ENCODE results near the gene APEX2. TPM values are rescaled to one million over a fixed set of nuclear protein-coding genes. Genes with fewer than 3 reads are reported as not detected.

Gene APEX2
- total RNA-seq, 3 donors from 2014 or later (not counting 1 experiment from before 2014, with no cell fraction given) = 11.5 to 13.3 (median 12.4) TPM

DNA sequence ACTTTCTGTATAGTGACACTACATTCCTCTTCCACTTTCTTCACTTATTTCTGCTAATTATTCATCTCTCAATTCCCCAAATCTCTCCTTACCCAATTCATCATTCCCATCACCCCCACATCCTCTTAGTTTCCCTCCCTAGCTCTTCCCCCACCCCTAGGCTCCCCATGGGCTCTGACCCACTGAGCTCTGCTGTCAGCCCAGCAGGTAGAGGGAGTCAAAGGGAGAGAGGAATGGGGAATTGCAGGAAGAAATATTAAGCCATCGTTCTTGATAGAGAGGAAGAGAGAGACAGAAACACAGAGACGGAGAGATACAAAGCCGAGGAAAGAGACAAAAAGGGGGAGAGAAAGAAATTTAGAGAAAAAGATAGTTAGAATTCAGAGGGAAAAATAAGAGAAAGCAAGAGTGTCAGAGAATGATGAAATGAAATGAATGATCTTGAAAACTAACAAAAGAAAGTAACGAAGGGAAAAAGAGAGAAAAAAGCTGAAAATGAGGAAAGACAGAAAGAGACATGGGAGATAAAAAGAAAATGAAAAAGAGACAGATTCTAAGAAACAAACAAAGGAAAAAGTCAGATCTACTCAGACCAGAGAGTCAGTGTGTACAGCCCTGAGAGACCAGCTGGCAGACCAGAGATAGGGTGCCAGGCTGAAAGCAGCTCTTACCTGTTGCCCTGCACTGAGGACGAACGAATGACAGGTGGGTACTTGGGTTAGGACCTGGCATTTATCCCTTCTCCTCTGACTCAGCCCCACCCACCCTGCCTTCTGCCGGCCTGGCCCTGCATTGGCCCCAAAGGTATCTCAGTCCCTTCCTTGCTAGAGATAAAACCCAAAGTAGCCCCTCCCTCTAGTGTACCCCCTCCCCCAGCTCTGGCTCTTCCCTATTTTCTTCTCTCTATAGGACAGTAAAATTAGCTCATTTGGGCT is 30.4 kb downstream of the APEX2 start, which contains the start of gene ALAS2:
TSS of gene ALAS2 (minus strand) at position 707 of the 935 bp plus-strand sequence. CDS start 4,977 bp downstream, outside the sequence.
- no peaks in the 10 kb centered on the region for H3K4me1 ChIP-seq (ENCODE audit: control insufficient read depth, insufficient read depth, low read length)
- no peak for ATAC-seq
- H3K9me3 ChIP-seq (ENCODE audit: control insufficient read depth, insufficient read depth, low read length) = no peaks in the 10 kb centered on the region

DNA sequence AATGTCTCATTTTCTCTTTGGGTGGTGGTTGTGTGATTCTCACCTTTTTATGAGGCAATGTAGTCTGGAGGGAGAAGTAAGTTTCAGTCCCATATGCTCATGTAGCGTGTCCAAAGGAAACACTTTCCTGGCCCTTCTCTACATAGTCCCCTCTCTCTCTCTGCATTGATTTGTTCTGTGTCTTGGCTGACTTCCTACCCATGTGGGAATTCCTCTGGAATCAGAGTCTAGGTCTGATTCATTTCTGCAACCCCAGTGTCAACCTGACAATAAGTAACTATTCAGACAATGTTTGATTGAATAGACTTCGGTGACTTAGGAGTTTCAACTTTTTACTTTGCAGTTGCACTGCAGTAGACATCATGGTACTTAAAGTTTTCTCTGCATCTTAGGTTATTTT is 33.3 kb downstream of the APEX2 start:
- 100% methylated on average over 1 of the region's 2 CpGs for WGBS (ENCODE audit: insufficient coverage)
- Mint-ChIP-seq H3K27ac (no peak overlapping the region), H3K27me3 (ENCODE audit: low read depth in 2 of 2) (peaks cover 0 to 3% of the 10 kb centered on the region in 2 donors), H3K36me3 (no peaks in the 10 kb centered on the region), H3K4me3 (no peak overlapping the region), H3K4me1 (no peaks in the 10 kb centered on the region), H3K9me3 (no peaks in the 10 kb centered on the region)
- no peak overlapping the region for H3K27ac ChIP-seq (ENCODE audit: low read length)
- intact Hi-C loops (cut with micrococcal nuclease) = no loop called here
- no peaks in the 10 kb centered on the region for H3K36me3 ChIP-seq (ENCODE audit: control insufficient read depth, insufficient read depth, low read length)
- H3K4me1 ChIP-seq (ENCODE audit: control insufficient read depth, insufficient read depth, low read length) = no peaks in the 10 kb centered on the region
- DNase-seq = no peak
- ATAC-seq = no peak
- H3K4me3 ChIP-seq (ENCODE audit: low read length) = no peak overlapping the region
- TF ChIP-seq, protein P1, sequence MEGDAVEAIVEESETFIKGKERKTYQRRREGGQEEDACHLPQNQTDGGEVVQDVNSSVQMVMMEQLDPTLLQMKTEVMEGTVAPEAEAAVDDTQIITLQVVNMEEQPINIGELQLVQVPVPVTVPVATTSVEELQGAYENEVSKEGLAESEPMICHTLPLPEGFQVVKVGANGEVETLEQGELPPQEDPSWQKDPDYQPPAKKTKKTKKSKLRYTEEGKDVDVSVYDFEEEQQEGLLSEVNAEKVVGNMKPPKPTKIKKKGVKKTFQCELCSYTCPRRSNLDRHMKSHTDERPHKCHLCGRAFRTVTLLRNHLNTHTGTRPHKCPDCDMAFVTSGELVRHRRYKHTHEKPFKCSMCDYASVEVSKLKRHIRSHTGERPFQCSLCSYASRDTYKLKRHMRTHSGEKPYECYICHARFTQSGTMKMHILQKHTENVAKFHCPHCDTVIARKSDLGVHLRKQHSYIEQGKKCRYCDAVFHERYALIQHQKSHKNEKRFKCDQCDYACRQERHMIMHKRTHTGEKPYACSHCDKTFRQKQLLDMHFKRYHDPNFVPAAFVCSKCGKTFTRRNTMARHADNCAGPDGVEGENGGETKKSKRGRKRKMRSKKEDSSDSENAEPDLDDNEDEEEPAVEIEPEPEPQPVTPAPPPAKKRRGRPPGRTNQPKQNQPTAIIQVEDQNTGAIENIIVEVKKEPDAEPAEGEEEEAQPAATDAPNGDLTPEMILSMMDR (IDR thresholded peaks at IDR 0.05) = no peak
- no peaks in the 10 kb centered on the region for H3K9me3 ChIP-seq (ENCODE audit: control insufficient read depth, insufficient read depth, low read length)
- no peaks in the 10 kb centered on the region for H3K27me3 ChIP-seq (ENCODE audit: control insufficient read depth, insufficient read depth, low read length)

More for the DNA sequence above, 30.4 kb downstream of the APEX2 start, which contains the start of gene ALAS2:
- no peak within 1 kb of the TSS for H3K4me3 ChIP-seq (ENCODE audit: low read length)
- no peaks in the 10 kb centered on the region for H3K4me1 Mint-ChIP-seq
- TF ChIP-seq, protein P1 (IDR thresholded peaks at IDR 0.05) = no peak
- H3K36me3 ChIP-seq (ENCODE audit: control insufficient read depth, insufficient read depth, low read length) = no peaks in the 10 kb centered on the region
- peaks cover 3 to 10% of the 10 kb centered on the region in 2 donors for H3K27me3 Mint-ChIP-seq (ENCODE audit: low read depth in 2 of 2)
- H3K36me3 Mint-ChIP-seq = no peaks in the 10 kb centered on the region
- H3K27ac Mint-ChIP-seq = no peak within 1 kb of the TSS
- no peak within 1 kb of the TSS for H3K4me3 Mint-ChIP-seq
- H3K27me3 ChIP-seq (ENCODE audit: control insufficient read depth, insufficient read depth, low read length) = no peaks in the 10 kb centered on the region
- 96% methylated on average over 7 of the region's 7 CpGs for WGBS (ENCODE audit: insufficient coverage)
- DNase-seq = no peak
- H3K9me3 Mint-ChIP-seq = no peaks in the 10 kb centered on the region
- intact Hi-C loops (cut with micrococcal nuclease) = no loop called here
- no peak within 1 kb of the TSS for H3K27ac ChIP-seq (ENCODE audit: low read length)

DNA sequence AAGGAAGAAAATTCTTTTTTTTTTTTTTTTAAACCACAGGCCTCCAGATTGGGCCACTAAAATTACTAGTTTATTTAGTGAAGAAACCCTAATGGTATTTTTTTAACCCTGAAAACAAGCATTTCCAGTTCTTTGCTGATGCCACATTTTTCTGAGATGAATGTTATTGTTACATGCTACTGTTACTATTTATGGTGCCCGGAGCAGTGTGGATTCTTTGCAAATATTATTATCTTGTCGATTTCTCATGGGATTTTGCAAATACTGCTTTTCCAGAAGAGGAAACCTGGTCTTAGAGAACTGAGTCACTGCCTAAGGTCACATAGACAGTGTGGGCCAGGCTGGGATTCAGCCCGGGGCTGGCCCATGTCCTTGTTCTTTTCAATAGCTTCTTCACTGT is 39.3 kb downstream of the APEX2 start:
- no peak overlapping the region for H3K4me3 ChIP-seq (ENCODE audit: low read length)
- WGBS (ENCODE audit: insufficient coverage) = 85% methylated on average over 2 of the region's 3 CpGs

More for the DNA sequence above, 39.3 kb downstream of the APEX2 start:
- Mint-ChIP-seq H3K27me3 (ENCODE audit: low read depth in 2 of 2) (no peaks in the 10 kb centered on the region), H3K36me3 (no peaks in the 10 kb centered on the region), H3K9me3 (no peaks in the 10 kb centered on the region), H3K4me1 (no peaks in the 10 kb centered on the region), H3K27ac (no peak overlapping the region), H3K4me3 (no peak overlapping the region)
- TF ChIP-seq, protein P1 (IDR thresholded peaks at IDR 0.05) = no peak
- H3K9me3 ChIP-seq (ENCODE audit: control insufficient read depth, insufficient read depth, low read length) = no peaks in the 10 kb centered on the region
- H3K36me3 ChIP-seq (ENCODE audit: control insufficient read depth, insufficient read depth, low read length) = no peaks in the 10 kb centered on the region
- DNase-seq (no peak), ATAC-seq (no peak)
- no peak overlapping the region for H3K27ac ChIP-seq (ENCODE audit: low read length)
- H3K27me3 ChIP-seq (ENCODE audit: control insufficient read depth, insufficient read depth, low read length) = no peaks in the 10 kb centered on the region
- no peaks in the 10 kb centered on the region for H3K4me1 ChIP-seq (ENCODE audit: control insufficient read depth, insufficient read depth, low read length)
- intact Hi-C loops (cut with micrococcal nuclease) = no loop called here

All from natural killer cell (primary cell).